Esophagus squamous epithelium (tissue), 4 donors: ENCODE results near the gene PRKCB.

ENCODE experiments used
- POLR2A ChIP-seq, 4 donors: fragments of 450-650 bp; IDR thresholded peaks; one replicate each; pipeline ENCODE4 v1.6.1; 2017; ENCODE audit warnings: antibody characterized with exemption in 4 of 4, mild to moderate bottlenecking in 4 of 4, moderate library complexity in 3 of 4
- TF ChIP-seq, protein P1 (sequence below), 6 experiments: fragments of 450-650 bp in 4 of 6; fragments of 200-600 bp in 2 of 6; sonication (generic) in 2 of 6; IDR thresholded peaks; one replicate each; pipeline ENCODE4 v1.5.1; 2016 to 2019; ENCODE audit warnings: antibody characterized with exemption in 6 of 6, mild to moderate bottlenecking in 4 of 6, moderate library complexity in 4 of 6

GRCh38 chr16:24253192-24253591, 417.4 kb downstream of the PRKCB start:
- TF ChIP-seq, protein P1, sequence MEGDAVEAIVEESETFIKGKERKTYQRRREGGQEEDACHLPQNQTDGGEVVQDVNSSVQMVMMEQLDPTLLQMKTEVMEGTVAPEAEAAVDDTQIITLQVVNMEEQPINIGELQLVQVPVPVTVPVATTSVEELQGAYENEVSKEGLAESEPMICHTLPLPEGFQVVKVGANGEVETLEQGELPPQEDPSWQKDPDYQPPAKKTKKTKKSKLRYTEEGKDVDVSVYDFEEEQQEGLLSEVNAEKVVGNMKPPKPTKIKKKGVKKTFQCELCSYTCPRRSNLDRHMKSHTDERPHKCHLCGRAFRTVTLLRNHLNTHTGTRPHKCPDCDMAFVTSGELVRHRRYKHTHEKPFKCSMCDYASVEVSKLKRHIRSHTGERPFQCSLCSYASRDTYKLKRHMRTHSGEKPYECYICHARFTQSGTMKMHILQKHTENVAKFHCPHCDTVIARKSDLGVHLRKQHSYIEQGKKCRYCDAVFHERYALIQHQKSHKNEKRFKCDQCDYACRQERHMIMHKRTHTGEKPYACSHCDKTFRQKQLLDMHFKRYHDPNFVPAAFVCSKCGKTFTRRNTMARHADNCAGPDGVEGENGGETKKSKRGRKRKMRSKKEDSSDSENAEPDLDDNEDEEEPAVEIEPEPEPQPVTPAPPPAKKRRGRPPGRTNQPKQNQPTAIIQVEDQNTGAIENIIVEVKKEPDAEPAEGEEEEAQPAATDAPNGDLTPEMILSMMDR (IDR thresholded peaks at IDR 0.05): peak; percentile 39 to 60 (median 51)
- no peak for TF ChIP-seq POLR2A (IDR thresholded peaks at IDR 0.05)
